GM13977 (cell line): ENCODE measurements around the gene PRSS12.

Source experiments
- DNase-seq: peaks from one replicate; pipeline ENCODE4 v3.0.0; 2012; ENCODE audit warnings: low spot score
- CTCF ChIP-seq: IDR thresholded peaks from 2 replicates; pipeline ENCODE4 v1.5.1; 2012; ENCODE audit warnings: mild to moderate bottlenecking, control low read depth; ENCODE audit not compliant: insufficient read depth; ENCODE audit errors: extremely low read depth, missing control alignments
- in situ Hi-C: fragments of 300-500 bp; cut with MboI; formaldehyde crosslinking; loops from one replicate; pipeline ENCODE4 v1.12.0; 2022; ENCODE audit warnings: low sequenced_read_pairs, low pct_unique_long_range_greater_than_20kb, mixed read lengths, inconsistent platforms; ENCODE audit not compliant: unreplicated experiment

The PRSS12 gene

GRCh38 chr4:118357601-118358000 lies 4.8 kb upstream of the PRSS12 start:
- in situ Hi-C loops = no loop called here
- DNase-seq = no peak

GRCh38 chr4:118356731-118357130 lies 3.9 kb upstream of the PRSS12 start:
- in situ Hi-C loops = no loop called here
- no peak for DNase-seq
- no peak for TF ChIP-seq CTCF

More at GRCh38 chr4:118357601-118358000, 4.8 kb upstream of the PRSS12 start:
- TF ChIP-seq CTCF = no peak

- no peak for TF ChIP-seq CTCF
- in situ Hi-C loops = no loop called here
- no peak for DNase-seq
These were observed 3.3 kb upstream of the PRSS12 start for GRCh38 chr4:118356111-118356510.

- DNase-seq = no peak
- no peak for TF ChIP-seq CTCF
- in situ Hi-C loops = no loop called here
These were observed 2.1 kb upstream of the PRSS12 start for GRCh38 chr4:118354913-118355312.

GRCh38 chr4:118353534-118354030 lies 779 bp upstream of the PRSS12 start:
- in situ Hi-C loops = no loop called here
- no peak for DNase-seq
- no peak for TF ChIP-seq CTCF

- in situ Hi-C loops = no loop called here
- no peak for TF ChIP-seq CTCF
- DNase-seq = peak; percentile 55
These were observed 664 bp downstream of the PRSS12 start for GRCh38 chr4:118351851-118352827.
